ENCODE measurements around the gene TMEM231.

DNA sequence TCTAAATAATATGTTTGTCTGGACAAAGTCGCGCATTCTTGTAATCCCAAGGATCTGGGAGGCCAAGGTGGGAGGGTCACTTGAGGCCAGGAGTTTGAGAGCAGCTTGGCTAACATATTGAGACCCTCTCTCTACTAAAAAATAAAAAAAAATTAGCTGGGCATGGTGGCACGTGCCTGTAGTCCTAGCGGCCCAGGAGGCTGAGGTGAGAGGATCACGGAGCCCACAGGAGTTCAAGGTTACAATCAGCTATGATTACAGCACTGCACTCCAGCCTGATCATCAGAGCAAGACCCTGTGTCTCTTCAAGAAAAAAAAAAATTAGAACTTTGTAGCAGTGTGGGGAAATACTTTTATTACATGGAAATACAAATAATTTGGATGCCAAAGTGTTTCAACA is 54.7 kb downstream of the TMEM231 start:
- TF ChIP-seq EZH2 (optimal IDR thresholded peaks at IDR 0.05; ENCODE audit: low read depth, low read length) (no peak), EZH2phosphoT487 (IDR thresholded peaks at IDR 0.05; ENCODE audit: low read length) (no peak)
- TF ChIP-seq, protein P1, sequence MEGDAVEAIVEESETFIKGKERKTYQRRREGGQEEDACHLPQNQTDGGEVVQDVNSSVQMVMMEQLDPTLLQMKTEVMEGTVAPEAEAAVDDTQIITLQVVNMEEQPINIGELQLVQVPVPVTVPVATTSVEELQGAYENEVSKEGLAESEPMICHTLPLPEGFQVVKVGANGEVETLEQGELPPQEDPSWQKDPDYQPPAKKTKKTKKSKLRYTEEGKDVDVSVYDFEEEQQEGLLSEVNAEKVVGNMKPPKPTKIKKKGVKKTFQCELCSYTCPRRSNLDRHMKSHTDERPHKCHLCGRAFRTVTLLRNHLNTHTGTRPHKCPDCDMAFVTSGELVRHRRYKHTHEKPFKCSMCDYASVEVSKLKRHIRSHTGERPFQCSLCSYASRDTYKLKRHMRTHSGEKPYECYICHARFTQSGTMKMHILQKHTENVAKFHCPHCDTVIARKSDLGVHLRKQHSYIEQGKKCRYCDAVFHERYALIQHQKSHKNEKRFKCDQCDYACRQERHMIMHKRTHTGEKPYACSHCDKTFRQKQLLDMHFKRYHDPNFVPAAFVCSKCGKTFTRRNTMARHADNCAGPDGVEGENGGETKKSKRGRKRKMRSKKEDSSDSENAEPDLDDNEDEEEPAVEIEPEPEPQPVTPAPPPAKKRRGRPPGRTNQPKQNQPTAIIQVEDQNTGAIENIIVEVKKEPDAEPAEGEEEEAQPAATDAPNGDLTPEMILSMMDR (IDR thresholded peaks at IDR 0.05; ENCODE audit: low read length) = no peak
